Motor neuron (in vitro differentiated cells): ENCODE measurements around the gene CASKIN1. TPM values are rescaled to one million over a fixed set of nuclear protein-coding genes. Genes with fewer than 3 reads are reported as not detected.

ENCODE experiments used
- ATAC-seq, 8 experiments: fragments of 200-7000 bp; cut with Tn5 transposase; replicated peaks in 6 of 8; 2 replicates each; pipeline ENCODE4 v1.8.0; 2021; ENCODE audit warnings: mild to moderate bottlenecking in 8 of 8, moderate library complexity in 8 of 8
- H3K27ac ChIP-seq, 2 donors: fragments of 250-450 bp; sonication (Bioruptor Pico); 2 replicates each; pipeline ENCODE4 v1.9.0; 2021; ENCODE audit warnings: antibody characterized with exemption in 2 of 2, mild to moderate bottlenecking in 2 of 2, moderate library complexity in 1 of 2
- H3K4me1 ChIP-seq, 2 donors: fragments of 250-450 bp; sonication (Bioruptor Pico); replicated peaks in 1 of 2; 2 replicates each; pipeline ENCODE4 v1.6.1; 2021; ENCODE audit warnings: antibody characterized with exemption in 2 of 2, mild to moderate bottlenecking in 2 of 2, moderate library complexity in 1 of 2
- H3K4me3 ChIP-seq, 5 donors: fragments of 250-450 bp; sonication (Bioruptor Pico); 2 replicates each; pipeline ENCODE4 v1.9.0; 2021; ENCODE audit warnings: antibody characterized with exemption in 5 of 5, mild to moderate bottlenecking in 5 of 5, moderate library complexity in 4 of 5
- WGBS, 10 experiments: fragments of 450-650 bp; shearing (Covaris generic); methylation state at CpG; one replicate each; pipeline ENCODE4 v1.0.0; 2022; 5-methylcytosine and 5-hydroxymethylcytosine counted together
- in situ Hi-C, 9 experiments: fragments of 400-800 bp; cut with MboI; loops; one replicate each; pipeline ENCODE4 v1.15.0; 2021; ENCODE audit warnings: low sequenced_read_pairs in 9 of 9, low pct_unique_long_range_greater_than_20kb in 2 of 9; ENCODE audit not compliant: unreplicated experiment in 9 of 9
- total RNA-seq, 8 experiments: library from RNA; unstranded; fragments of 300-600 nt; gene quantifications; 2 replicates each; pipeline versions ENCODE4 v1.2.3 to v1.2.4, GENCODE V29; 2022

The CASKIN1 gene
- total RNA-seq, 8 experiments from 2014 or later = 0.61 to 12.2 (median 6.0) TPM

- peaks cover 13 to 25% of the 10 kb centered on the region in 2 donors for H3K4me1 ChIP-seq
- H3K4me3 ChIP-seq = peak within 1 kb of the TSS in 3 of 5 donors; percentile 1 to 23 (median 19)
- in situ Hi-C loops = no loop called here
- WGBS, 10 experiments = 0 to 20% (median 0%) methylated on average over 3 to 6 of the region's 64 CpGs; no CpG with 5 or more reads in 7 of the 10 experiments
- no peak within 1 kb of the TSS for H3K27ac ChIP-seq
- ATAC-seq = peak; percentile 40 to 72 (median 52)
Observed at GRCh38 chr16:2236337-2237101, 40.1 kb upstream of the CASKIN1 start, which contains the start of gene DNASE1L2. TSS of gene DNASE1L2 (plus strand) at chr16:2236444. CDS start at chr16:2236817, 373 bp downstream.

DNA sequence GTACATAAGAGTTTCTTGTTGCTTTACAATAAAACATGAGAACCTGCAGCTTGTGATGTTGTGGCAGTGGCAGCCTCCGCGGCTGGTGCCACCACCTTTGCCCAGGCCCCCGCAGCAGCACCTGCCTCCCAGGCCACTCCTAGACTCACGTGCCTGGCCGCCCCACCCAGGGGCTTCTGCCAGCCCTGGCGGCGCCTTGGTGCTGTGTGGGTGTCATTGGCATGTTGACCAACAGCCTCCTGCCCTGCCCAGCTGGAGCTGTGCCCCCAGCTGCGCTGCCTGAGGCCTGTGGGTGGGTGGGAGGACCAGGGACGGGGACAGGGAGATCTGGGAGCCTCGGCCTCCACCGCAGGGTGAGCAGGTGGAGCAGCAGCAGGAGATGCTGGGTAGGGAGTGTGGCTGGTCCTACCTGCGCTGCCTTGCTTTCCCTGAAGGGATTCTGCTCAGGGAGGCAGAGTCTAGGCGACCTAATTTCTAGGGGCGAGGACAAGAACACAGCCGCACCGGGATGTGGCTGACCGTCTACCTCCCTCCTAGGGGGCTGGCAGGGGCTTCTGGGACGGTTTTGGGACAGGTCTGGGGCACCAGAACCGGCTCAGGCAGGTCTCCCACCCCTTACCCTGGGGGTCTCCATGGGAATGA, 39.4 kb upstream of the CASKIN1 start:
- ATAC-seq = no peak
- Histone ChIP-seq H3K4me3 (peak overlapping the region in 1 of 5 donors; percentile 19), H3K27ac (no peak overlapping the region), H3K4me1 (peaks cover 13 to 25% of the 10 kb centered on the region in 2 donors)
- 44 to 100% methylated on average over 1 to 3 of the region's 19 CpGs; no CpG with 5 or more reads in 8 of the 10 experiments for WGBS, 10 experiments
- in situ Hi-C loops = no loop called here

DNA sequence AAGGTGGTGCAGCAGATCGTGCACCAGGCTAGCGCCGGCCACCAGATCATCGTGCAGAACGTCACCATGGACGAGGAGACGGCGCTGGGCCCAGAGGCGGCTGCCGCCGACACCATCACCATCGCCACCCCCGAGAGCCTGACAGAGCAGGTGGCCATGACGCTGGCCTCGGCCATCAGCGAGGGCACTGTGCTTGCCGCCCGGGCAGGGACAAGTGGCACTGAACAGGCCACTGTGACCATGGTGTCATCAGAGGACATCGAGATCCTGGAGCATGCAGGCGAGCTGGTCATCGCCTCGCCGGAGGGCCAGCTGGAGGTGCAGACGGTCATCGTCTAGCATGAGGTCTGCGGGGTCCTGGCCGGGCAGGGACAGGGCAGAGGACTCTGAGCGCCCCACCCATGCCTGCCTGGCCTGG, 38.8 kb upstream of the CASKIN1 start:
- H3K4me3 ChIP-seq = no peak overlapping the region
- peaks cover 13 to 25% of the 10 kb centered on the region in 2 donors for H3K4me1 ChIP-seq
- ATAC-seq = no peak
- no peak overlapping the region for H3K27ac ChIP-seq
- 77 to 93% (median 90%) methylated on average over 2 to 10 of the region's 28 CpGs; no CpG with 5 or more reads in 5 of the 10 experiments for WGBS, 10 experiments
- in situ Hi-C loops = no loop called here

DNA sequence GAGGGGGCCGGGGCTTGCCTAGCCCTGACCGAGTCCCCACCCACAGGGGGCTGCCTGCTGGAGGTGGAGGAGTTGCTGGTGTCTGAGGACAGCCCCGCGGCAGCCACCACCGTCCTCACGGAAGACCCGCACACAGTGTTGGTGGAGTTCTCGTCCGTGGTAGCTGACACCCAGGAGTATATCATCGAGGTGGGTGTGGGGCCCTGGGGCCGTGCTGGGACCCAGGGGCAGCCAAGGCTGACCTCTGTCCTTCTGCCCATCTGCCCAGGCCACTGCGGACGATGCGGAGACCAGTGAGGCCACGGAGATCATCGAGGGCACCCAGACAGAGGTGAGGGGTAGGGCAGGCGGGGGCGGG, 38.4 kb upstream of the CASKIN1 start:
- Histone ChIP-seq H3K4me1 (peaks cover 13 to 25% of the 10 kb centered on the region in 2 donors), H3K4me3 (no peak overlapping the region), H3K27ac (no peak overlapping the region)
- no peak for ATAC-seq
- in situ Hi-C loops = no loop called here
- WGBS, 10 experiments = no CpG with 5 or more reads among the region's 18 CpGs

DNA sequence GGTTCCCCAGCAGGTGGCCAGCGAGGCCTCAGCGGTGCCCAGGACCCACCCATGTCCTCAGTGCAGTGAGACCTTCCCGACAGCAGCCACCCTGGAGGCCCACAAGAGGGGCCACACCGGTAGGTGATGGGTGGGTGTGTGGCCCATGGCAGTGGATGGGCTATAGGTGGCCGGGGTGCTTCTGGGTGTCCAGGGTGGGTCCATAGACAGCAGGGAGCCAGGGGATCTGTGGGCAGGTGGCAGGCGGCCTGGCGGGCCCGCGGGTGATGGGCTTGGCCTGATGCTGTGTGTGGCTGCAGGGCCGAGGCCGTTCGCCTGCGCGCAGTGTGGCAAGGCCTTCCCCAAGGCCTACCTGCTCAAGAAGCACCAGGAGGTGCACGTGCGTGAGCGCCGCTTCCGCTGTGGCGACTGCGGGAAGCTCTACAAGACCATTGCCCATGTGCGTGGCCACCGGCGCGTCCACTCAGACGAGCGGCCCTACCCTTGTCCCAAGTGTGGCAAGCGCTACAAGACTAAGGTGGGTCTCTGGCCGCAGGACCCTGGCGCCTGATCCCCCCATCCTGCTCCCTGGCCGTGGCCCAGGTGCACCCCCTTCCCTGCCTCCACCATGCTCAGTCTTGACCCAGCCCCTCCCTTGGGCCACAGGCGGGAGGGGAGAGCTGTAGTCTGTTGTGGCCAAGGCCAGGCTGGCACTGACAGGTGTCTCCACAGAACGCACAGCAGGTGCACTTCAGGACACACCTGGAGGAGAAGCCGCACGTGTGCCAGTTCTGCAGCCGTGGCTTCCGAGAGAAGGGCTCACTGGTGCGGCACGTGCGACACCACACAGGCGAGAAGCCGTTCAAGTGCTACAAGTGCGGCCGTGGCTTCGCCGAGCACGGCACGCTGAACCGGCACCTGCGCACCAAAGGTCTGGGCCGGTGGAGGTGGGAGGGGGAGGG, 37.7 kb upstream of the CASKIN1 start:
- H3K4me3 ChIP-seq = no peak overlapping the region
- in situ Hi-C loops = no loop called here
- 80 to 100% (median 95%) methylated on average over 1 to 19 of the region's 51 CpGs; no CpG with 5 or more reads in 4 of the 10 experiments for WGBS, 10 experiments
- peaks cover 13 to 25% of the 10 kb centered on the region in 2 donors for H3K4me1 ChIP-seq
- no peak for ATAC-seq
- no peak overlapping the region for H3K27ac ChIP-seq

GRCh38 chr16:2233046-2233775, 36.8 kb upstream of the CASKIN1 start:
- Histone ChIP-seq H3K4me1 (peaks cover 13 to 24% of the 10 kb centered on the region in 2 donors), H3K27ac (no peak overlapping the region), H3K4me3 (no peak overlapping the region)
- ATAC-seq = no peak
- in situ Hi-C loops = no loop called here
- 80 to 94% methylated on average over 2 to 3 of the region's 28 CpGs; no CpG with 5 or more reads in 8 of the 10 experiments for WGBS, 10 experiments

DNA sequence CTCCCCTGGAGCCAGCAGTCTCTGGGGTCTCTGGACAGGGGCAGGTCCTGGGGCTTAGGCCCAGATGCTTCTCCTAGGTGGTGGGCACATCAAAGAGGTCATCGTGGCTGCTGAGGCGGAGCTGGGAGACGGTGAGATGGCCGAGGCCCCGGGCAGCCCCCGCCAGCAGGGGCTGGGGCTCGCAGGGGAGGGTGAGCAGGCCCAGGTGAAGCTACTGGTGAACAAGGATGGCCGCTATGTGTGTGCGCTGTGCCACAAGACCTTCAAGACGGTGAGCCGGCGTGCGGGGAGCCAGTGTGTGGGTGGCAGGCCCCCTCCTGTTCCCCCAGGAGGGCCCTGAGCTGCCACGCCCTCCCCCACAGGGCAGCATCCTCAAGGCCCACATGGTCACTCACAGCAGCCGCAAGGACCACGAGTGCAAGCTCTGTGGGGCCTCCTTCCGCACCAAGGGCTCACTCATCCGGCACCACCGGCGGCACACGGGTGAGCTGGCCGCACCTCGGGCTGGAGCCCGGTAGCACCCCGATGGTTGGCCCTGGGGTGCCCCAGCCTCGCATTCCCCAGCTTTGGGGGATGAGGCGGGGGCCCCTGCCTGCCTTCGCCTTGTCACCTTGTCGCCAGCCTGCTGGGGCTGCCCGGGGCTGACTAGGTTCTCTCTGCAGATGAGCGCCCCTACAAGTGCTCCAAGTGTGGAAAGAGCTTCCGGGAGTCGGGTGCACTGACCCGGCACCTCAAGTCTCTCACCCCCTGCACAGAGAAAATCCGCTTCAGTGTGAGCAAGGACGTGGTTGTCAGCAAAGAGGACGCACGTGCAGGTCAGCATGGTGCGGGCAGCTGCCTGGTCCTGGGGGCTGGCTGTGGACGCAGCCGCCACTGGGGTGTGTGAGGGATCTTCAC, 35.9 kb upstream of the CASKIN1 start:
- in situ Hi-C loops = no loop called here
- H3K4me3 ChIP-seq = no peak overlapping the region
- peaks cover 13 to 15% of the 10 kb centered on the region in 2 donors for H3K4me1 ChIP-seq
- H3K27ac ChIP-seq = no peak overlapping the region
- WGBS, 10 experiments = 90 to 95% methylated on average over 2 to 4 of the region's 41 CpGs; no CpG with 5 or more reads in 8 of the 10 experiments
- ATAC-seq = no peak

DNA sequence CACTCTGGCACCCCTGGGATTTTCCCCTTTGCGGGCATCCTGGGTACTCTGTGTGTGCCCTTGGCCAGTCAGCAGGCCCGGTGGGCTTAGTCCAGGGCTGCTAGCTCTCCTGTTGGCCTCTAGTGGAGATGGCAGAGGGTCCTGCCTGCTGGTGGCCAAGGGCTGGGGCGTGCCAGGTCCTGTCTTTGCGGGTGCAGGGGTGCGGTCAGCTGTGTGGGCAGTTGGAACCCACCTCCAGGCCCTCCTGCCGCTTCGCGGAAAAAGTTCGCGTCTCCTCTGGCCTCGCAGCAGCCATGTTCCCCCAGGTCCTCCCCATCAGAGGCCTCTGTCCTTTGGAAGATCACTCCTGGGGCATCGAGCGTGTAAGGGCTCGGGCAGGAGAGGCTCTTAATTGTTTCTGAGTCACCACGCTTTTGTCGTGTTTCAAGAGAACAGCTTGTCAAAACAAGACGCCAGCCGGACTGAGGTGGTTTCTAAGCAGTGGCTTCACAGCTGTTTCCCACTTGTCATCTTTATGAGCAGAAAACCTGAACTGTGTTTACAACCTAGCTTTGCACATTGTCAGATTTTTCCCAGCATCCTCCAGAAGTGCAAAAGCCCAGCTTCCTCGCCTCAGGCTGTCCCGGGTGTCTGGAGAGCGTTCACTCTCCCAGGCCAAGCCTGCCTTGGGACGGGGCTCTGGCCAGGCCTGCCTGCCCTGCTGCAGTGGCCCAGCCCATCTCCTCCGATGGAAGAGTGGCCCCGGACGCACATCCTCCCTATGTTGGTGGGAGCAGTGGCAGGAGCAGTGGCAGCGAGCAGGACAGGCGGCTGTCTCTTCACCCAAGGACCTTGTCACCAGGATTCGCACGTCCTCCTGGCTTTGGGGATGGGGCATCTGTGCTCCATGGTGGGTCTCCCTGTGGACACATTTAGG, 34.9 kb upstream of the CASKIN1 start:
- 65 to 93% (median 83%) methylated on average over 2 to 15 of the region's 29 CpGs; no CpG with 5 or more reads in 2 of the 10 experiments for WGBS, 10 experiments

DNA sequence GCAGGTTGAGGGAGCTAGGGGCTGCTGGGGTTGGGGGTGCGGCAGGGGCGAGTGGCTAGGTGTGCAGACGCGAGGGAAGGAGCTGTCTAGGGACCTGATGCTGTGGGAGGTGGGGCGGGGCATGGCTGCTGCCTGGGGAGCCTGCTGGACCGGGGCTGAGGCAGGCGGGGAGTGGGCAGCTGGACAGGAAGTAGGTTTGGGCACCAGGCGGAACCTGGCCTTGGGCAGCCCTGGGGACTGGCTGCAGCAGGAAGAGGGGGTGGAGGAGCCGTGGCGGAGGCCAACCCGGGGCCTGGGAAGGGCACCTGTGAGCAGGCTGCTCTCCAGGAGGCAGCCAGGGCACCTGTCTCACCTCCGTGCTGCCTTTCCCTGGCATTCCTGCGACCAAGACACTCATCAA, 34.0 kb upstream of the CASKIN1 start:
- no peak overlapping the region for H3K4me3 ChIP-seq
- in situ Hi-C loops = no loop called here
- no peak for ATAC-seq
- H3K27ac ChIP-seq = peak overlapping the region in 1 of 2 donors; percentile 51
- no CpG with 5 or more reads among the region's 13 CpGs for WGBS, 10 experiments
- H3K4me1 ChIP-seq = no peaks in the 10 kb centered on the region

More for the DNA sequence above, 34.9 kb upstream of the CASKIN1 start:
- ATAC-seq = peak in 5 of 8 experiments; percentile 56 to 82 (median 63)
- Histone ChIP-seq H3K4me1 (peaks cover 3 to 6% of the 10 kb centered on the region in 2 donors), H3K27ac (peak overlapping the region in 1 of 2 donors; percentile 51), H3K4me3 (no peak overlapping the region)
- in situ Hi-C loops = no loop called here

DNA sequence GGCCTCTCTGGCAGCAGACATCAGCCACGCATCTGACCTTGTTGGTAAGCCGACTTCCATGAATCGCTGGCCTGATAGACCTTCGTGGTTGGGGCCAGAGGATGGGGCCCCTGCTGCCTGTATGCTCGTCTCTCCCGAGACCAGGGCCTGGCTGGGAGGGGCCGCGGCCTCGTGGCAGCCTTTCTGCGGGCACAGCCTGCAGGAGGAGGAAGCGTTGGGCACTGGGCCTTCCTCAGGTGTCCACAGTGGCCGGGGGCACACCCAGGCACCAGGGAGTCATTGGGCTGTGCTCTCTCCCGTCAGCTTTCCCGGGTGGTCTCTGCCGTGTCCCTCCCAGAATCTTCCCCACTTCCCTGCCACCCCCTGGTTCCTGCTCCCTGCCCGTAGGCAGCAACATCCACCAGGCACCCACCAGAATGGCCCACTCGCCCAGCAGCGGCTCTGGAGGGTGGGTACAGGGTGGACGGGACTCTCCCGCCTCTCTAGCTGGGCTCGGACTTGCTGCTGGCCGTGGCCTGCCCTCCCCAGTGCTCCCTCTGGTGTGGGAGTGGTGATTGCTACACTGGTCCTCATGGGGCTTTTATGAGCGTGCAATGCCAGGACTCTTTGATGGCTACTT, 33.3 kb upstream of the CASKIN1 start:
- H3K4me3 ChIP-seq = no peak overlapping the region
- 80 to 100% (median 100%) methylated on average over 1 to 11 of the region's 23 CpGs; no CpG with 5 or more reads in 4 of the 10 experiments for WGBS, 10 experiments
- H3K27ac ChIP-seq = no peak overlapping the region
- in situ Hi-C loops = no loop called here
- peaks cover 5% of the 10 kb centered on the region in 2 donors for H3K4me1 ChIP-seq
- ATAC-seq = no peak
